GM19372 (cell line): ENCODE data around the gene MMP24.
"Not testable (repeated sequence)": the region's sequence is repeated elsewhere in the genome, so short reads cannot be mapped to it uniquely, and the experiment has no call there.

Source experiments
- ATAC-seq: cut with Tn5 transposase; IDR thresholded peaks from one replicate; pipeline ENCODE4 v1.9.1; 2021; ENCODE audit warnings: mild to moderate bottlenecking, low read depth, moderate library complexity; ENCODE audit not compliant: unreplicated experiment

The MMP24 gene

GRCh38 chr20:35252598-35252997, 26.1 kb downstream of the MMP24 start:
- not testable (repeated sequence) for ATAC-seq

GRCh38 chr20:35253010-35253409, 26.5 kb downstream of the MMP24 start:
- no peak for ATAC-seq

GRCh38 chr20:35254448-35254999, 28.0 kb downstream of the MMP24 start:
- no peak for ATAC-seq

- ATAC-seq = no peak
Measured at GRCh38 chr20:35257175-35257909, 30.9 kb downstream of the MMP24 start.

- ATAC-seq = no peak
Measured at GRCh38 chr20:35260426-35260825, 33.9 kb downstream of the MMP24 start.

- ATAC-seq = not testable (repeated sequence)
Measured at GRCh38 chr20:35262321-35262720, 35.8 kb downstream of the MMP24 start.

GRCh38 chr20:35262731-35263531, 36.4 kb downstream of the MMP24 start:
- not testable (repeated sequence) for ATAC-seq

GRCh38 chr20:35263532-35264341, 37.2 kb downstream of the MMP24 start:
- ATAC-seq = no peak

GRCh38 chr20:35264755-35265154, 38.3 kb downstream of the MMP24 start:
- no peak for ATAC-seq

- no peak for ATAC-seq
Measured at GRCh38 chr20:35267092-35267491, 40.6 kb downstream of the MMP24 start.

GRCh38 chr20:35269055-35269781, 42.7 kb downstream of the MMP24 start:
- no peak for ATAC-seq

GRCh38 chr20:35270021-35270902, 43.8 kb downstream of the MMP24 start:
- no peak for ATAC-seq

GRCh38 chr20:35271073-35271882, 44.8 kb downstream of the MMP24 start:
- no peak for ATAC-seq

GRCh38 chr20:35271904-35272303, 45.4 kb downstream of the MMP24 start:
- ATAC-seq = no peak

GRCh38 chr20:35273449-35274171, 47.1 kb downstream of the MMP24 start:
- ATAC-seq = no peak

- ATAC-seq = no peak
Measured at GRCh38 chr20:35274172-35275092, 47.9 kb downstream of the MMP24 start.
